ENCODE data around the gene MDM2.

GRCh38 chr12:68870443-68870842, 62.5 kb downstream of the MDM2 start:
- no peak for TF ChIP-seq CTCF (IDR thresholded peaks at IDR 0.05 in 8 of 11, conservative IDR thresholded peaks at IDR 0.05 in 3 of 11)
- no peak for TF ChIP-seq POLR2A (IDR thresholded peaks at IDR 0.05)
- no peak for TF ChIP-seq POLR2AphosphoS5 (IDR thresholded peaks at IDR 0.05)

Data from spleen (tissue), 7 donors.